Measurements from ENCODE around the gene P3H4.

DNA sequence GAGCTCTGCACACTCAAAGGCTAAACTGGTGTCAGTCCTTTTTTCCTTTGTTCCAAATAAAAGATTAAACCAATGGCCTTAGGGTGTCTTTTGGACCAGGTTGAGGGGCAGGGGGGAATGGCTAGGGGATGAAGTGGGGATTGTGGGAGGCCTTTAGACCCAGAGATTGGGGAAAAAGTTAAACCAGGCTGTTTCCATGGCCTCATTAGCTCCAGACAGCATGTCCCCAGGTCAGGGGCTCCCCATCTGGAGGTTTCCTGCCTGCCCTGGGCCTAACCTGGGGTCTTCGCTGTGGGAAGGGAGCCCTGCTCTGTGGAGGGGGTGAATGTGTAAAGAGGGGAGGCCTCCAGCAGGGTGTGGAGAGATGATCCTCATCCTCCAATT, 11.4 kb upstream of the P3H4 start:
- TF ChIP-seq POLR2AphosphoS5 (IDR thresholded peaks at IDR 0.05; ENCODE audit: low read depth, low read length) = no peak
- no peak for TF ChIP-seq TAF1 (IDR thresholded peaks at IDR 0.05; ENCODE audit: borderline replicate concordance, low read depth, low read length)
- no peak for TF ChIP-seq POLR2A (IDR thresholded peaks at IDR 0.05; ENCODE audit: low read depth, low read length)

All from GM12892 (cell line).